HG03558 (cell line): ENCODE results near the gene KIF14.
A peak's percentile ranks its signal among the peaks of the same experiment; 100 is the strongest.

Experiments
- ATAC-seq: cut with Tn5 transposase; IDR thresholded peaks from one replicate; pipeline ENCODE4 v1.9.1; 2021; ENCODE audit warnings: moderate number of reproducible peaks; ENCODE audit not compliant: unreplicated experiment; ENCODE audit errors: extremely low read depth

Gene KIF14

GRCh38 chr1:200620273-200621131, at the start of gene KIF14:
Gene KIF14 (minus strand): TSS chr1:200620751. CDS start chr1:200618723, 2,028 bp downstream.
- ATAC-seq, result peak; percentile 73

GRCh38 chr1:200669314-200670241, 49.0 kb upstream of the KIF14 start, which contains the start of gene DDX59:
Gene DDX59 (minus strand): TSS chr1:200669907. CDS start chr1:200666740, 3,167 bp downstream.
- ATAC-seq, result peak; percentile 69

- no peak for ATAC-seq
These were observed 48.2 kb upstream of the KIF14 start for GRCh38 chr1:200668514-200669313.

- ATAC-seq, result no peak
These were observed 45.8 kb upstream of the KIF14 start for GRCh38 chr1:200666309-200666708.

- ATAC-seq, result no peak
These were observed 45.3 kb upstream of the KIF14 start for GRCh38 chr1:200665861-200666260.

- no peak for ATAC-seq
These were observed 40.2 kb upstream of the KIF14 start for GRCh38 chr1:200660719-200661118.

- no peak for ATAC-seq
These were observed 38.7 kb upstream of the KIF14 start for GRCh38 chr1:200659269-200659668.

GRCh38 chr1:200658037-200658818, 37.7 kb upstream of the KIF14 start:
- ATAC-seq, result no peak

- ATAC-seq, result peak; percentile 86
These were observed 34.1 kb upstream of the KIF14 start for GRCh38 chr1:200654660-200655059.

GRCh38 chr1:200653022-200653462, 32.5 kb upstream of the KIF14 start:
- ATAC-seq, result no peak

- ATAC-seq, result no peak
These were observed 31.8 kb upstream of the KIF14 start for GRCh38 chr1:200652378-200652777.

GRCh38 chr1:200646515-200646914, 26.0 kb upstream of the KIF14 start:
- ATAC-seq, result no peak

GRCh38 chr1:200644021-200644420, 23.5 kb upstream of the KIF14 start:
- ATAC-seq, result no peak

GRCh38 chr1:200642481-200642880, 21.9 kb upstream of the KIF14 start:
- ATAC-seq, result no peak

- ATAC-seq, result no peak
These were observed 20.4 kb upstream of the KIF14 start for GRCh38 chr1:200640963-200641401.

GRCh38 chr1:200640373-200640962, 19.9 kb upstream of the KIF14 start:
- no peak for ATAC-seq

GRCh38 chr1:200638073-200638472, 17.5 kb upstream of the KIF14 start:
- no peak for ATAC-seq

- ATAC-seq, result no peak
These were observed 16.1 kb upstream of the KIF14 start for GRCh38 chr1:200636681-200637080.
